Measurements from ENCODE around the gene SLC39A13.

Gene SLC39A13

DNA sequence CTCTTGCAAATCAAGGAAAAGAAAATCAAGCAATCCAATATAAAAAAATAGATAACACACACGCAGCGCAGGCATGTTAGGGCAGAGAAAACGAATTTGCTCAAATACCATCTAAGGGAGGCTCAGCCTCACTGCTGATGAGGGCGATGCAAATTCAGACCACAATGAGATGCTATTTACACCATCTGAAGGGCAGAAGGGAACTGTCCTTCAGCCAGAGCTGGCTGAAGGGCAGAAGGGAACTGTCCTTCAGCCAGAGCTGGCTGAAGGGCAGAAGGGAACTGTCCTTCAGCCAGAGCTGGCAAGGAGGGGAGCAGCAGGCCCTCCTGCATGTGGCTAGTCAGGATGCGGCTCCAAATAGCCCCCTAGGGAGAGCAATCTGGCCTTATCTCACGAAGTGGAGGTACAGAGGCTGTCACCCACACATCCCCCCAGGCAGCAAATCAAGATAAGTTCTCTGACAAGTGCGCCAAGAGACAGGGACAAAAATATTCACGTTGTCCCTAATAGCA, 7.6 kb upstream of the SLC39A13 start:
- no peaks in the 10 kb centered on the region for H3K36me3 ChIP-seq (replicated peaks; ENCODE audit: insufficient read depth, low read length)
- no peaks in the 10 kb centered on the region for H3F3A ChIP-seq (ENCODE audit: insufficient read depth, low read length)
- TF ChIP-seq, protein P1, sequence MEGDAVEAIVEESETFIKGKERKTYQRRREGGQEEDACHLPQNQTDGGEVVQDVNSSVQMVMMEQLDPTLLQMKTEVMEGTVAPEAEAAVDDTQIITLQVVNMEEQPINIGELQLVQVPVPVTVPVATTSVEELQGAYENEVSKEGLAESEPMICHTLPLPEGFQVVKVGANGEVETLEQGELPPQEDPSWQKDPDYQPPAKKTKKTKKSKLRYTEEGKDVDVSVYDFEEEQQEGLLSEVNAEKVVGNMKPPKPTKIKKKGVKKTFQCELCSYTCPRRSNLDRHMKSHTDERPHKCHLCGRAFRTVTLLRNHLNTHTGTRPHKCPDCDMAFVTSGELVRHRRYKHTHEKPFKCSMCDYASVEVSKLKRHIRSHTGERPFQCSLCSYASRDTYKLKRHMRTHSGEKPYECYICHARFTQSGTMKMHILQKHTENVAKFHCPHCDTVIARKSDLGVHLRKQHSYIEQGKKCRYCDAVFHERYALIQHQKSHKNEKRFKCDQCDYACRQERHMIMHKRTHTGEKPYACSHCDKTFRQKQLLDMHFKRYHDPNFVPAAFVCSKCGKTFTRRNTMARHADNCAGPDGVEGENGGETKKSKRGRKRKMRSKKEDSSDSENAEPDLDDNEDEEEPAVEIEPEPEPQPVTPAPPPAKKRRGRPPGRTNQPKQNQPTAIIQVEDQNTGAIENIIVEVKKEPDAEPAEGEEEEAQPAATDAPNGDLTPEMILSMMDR (IDR thresholded peaks at IDR 0.05; ENCODE audit: low read length), result no peak
- TF ChIP-seq EZH2 (optimal IDR thresholded peaks at IDR 0.05; ENCODE audit: low read depth, low read length) (no peak), EZH2phosphoT487 (IDR thresholded peaks at IDR 0.05; ENCODE audit: low read length) (no peak)
- no peak overlapping the region for H3K9ac ChIP-seq (ENCODE audit: low read length)
- peak; percentile 25 for DNase-seq
- H4K20me1 ChIP-seq (ENCODE audit: insufficient read depth, low read length), result no peaks in the 10 kb centered on the region
- H3K9me2 ChIP-seq (replicated peaks; ENCODE audit: insufficient read depth, low read length), result no peaks in the 10 kb centered on the region
- H3K4me3 ChIP-seq (ENCODE audit: low read length), result peak overlapping the region; percentile 43
- H3K27me3 ChIP-seq (replicated peaks; ENCODE audit: insufficient read depth, low read length), result no peaks in the 10 kb centered on the region
- H3K4me2 ChIP-seq (ENCODE audit: low read depth, low read length), result peak overlapping the region; percentile 51
- H3K9me3 ChIP-seq (replicated peaks; ENCODE audit: insufficient read depth, low read length), result no peaks in the 10 kb centered on the region
- no peaks in the 10 kb centered on the region for H3K79me2 ChIP-seq (ENCODE audit: low read length)
- H3K27ac ChIP-seq (ENCODE audit: low read length), result no peak overlapping the region
- peak overlapping the region; percentile 41 for H2AFZ ChIP-seq (ENCODE audit: low read length)
- H3K4me1 ChIP-seq (ENCODE audit: low read length), result peaks cover 12% of the 10 kb centered on the region; the same call in 1 of the 2 replicates

DNA sequence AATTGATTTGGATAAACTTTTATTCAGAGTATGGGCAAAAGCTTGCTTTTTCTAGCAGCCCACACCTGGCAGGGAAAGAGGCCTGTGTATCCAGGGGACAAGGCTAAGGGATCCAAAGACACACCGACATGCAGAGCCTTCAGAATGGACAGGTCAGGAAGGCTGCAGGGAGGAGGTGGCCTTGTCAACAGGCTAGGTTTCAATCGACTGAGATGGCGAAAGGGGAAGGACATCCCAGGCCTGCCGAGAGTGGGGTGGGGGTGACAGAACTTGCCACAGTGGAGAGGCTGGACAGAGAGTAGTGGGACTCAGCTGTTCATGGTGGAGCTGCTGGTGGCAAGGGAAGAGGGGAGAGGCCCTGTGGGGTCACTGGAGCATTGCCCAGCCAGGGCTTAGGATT, 5.3 kb upstream of the SLC39A13 start:
- Histone ChIP-seq H3K27me3 (replicated peaks; ENCODE audit: insufficient read depth, low read length) (no peaks in the 10 kb centered on the region), H3K9ac (ENCODE audit: low read length) (no peak overlapping the region), H3K4me2 (ENCODE audit: low read depth, low read length) (no peak overlapping the region), H2AFZ (ENCODE audit: low read length) (no peak overlapping the region), H4K20me1 (ENCODE audit: insufficient read depth, low read length) (no peaks in the 10 kb centered on the region), H3K9me2 (replicated peaks; ENCODE audit: insufficient read depth, low read length) (no peaks in the 10 kb centered on the region), H3K9me3 (replicated peaks; ENCODE audit: insufficient read depth, low read length) (no peaks in the 10 kb centered on the region), H3K4me1 (ENCODE audit: low read length) (peaks cover 22% of the 10 kb centered on the region), H3K79me2 (ENCODE audit: low read length) (no peaks in the 10 kb centered on the region), H3K36me3 (replicated peaks; ENCODE audit: insufficient read depth, low read length) (no peaks in the 10 kb centered on the region), H3F3A (ENCODE audit: insufficient read depth, low read length) (peaks cover 10% of the 10 kb centered on the region), H3K4me3 (ENCODE audit: low read length) (no peak overlapping the region), H3K27ac (ENCODE audit: low read length) (no peak overlapping the region)
- TF ChIP-seq, protein P1 (IDR thresholded peaks at IDR 0.05; ENCODE audit: low read length), result no peak
- TF ChIP-seq EZH2 (optimal IDR thresholded peaks at IDR 0.05; ENCODE audit: low read depth, low read length) (no peak), EZH2phosphoT487 (IDR thresholded peaks at IDR 0.05; ENCODE audit: low read length) (no peak)
- no peak for DNase-seq

DNA sequence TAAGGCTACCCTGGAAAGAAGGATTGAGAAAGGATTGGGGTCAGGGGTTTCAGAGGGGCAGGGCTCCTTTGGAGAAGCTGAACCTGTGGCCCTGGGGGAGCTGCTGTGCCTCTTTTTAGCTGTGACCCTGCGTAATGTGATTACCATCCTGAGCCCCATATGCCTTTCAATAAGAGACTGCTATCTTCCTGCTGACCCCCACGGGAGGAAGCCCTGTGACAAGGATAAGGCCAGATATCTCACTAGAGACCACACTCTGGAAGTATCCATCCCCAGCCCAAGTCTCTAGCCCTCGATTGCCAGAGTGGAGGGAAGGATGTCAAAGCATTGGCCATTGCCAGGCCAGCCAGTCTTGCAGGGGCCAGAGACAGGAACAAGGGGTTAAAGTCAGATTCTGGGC, 4.8 kb upstream of the SLC39A13 start:
- Histone ChIP-seq H2AFZ (ENCODE audit: low read length) (no peak overlapping the region), H3K79me2 (ENCODE audit: low read length) (no peaks in the 10 kb centered on the region), H3K27ac (ENCODE audit: low read length) (no peak overlapping the region), H3K27me3 (replicated peaks; ENCODE audit: insufficient read depth, low read length) (no peaks in the 10 kb centered on the region), H3K9me2 (replicated peaks; ENCODE audit: insufficient read depth, low read length) (no peaks in the 10 kb centered on the region), H3K36me3 (replicated peaks; ENCODE audit: insufficient read depth, low read length) (no peaks in the 10 kb centered on the region), H3K9me3 (replicated peaks; ENCODE audit: insufficient read depth, low read length) (no peaks in the 10 kb centered on the region), H3K4me3 (ENCODE audit: low read length) (no peak overlapping the region), H3K9ac (ENCODE audit: low read length) (no peak overlapping the region), H4K20me1 (ENCODE audit: insufficient read depth, low read length) (no peaks in the 10 kb centered on the region), H3K4me1 (ENCODE audit: low read length) (peaks cover 22% of the 10 kb centered on the region), H3F3A (ENCODE audit: insufficient read depth, low read length) (peaks cover 10% of the 10 kb centered on the region), H3K4me2 (ENCODE audit: low read depth, low read length) (no peak overlapping the region)
- no peak for DNase-seq
- TF ChIP-seq, protein P1 (IDR thresholded peaks at IDR 0.05; ENCODE audit: low read length), result no peak
- no peak for TF ChIP-seq EZH2phosphoT487 (IDR thresholded peaks at IDR 0.05; ENCODE audit: low read length)
- no peak for TF ChIP-seq EZH2 (optimal IDR thresholded peaks at IDR 0.05; ENCODE audit: low read depth, low read length)
